ENCODE measurements around the gene ZFP90.
"Not testable (repeated sequence)": the region's sequence is repeated elsewhere in the genome, so short reads cannot be mapped to it uniquely, and the experiment has no call there.

Gene ZFP90

GRCh38 chr16:68538880-68539701 is at the start of gene ZFP90:
TSS of gene ZFP90 (plus strand) at chr16:68539291. CDS start at chr16:68539793, 502 bp downstream.
- peak; percentile 86 for DNase-seq (ENCODE audit: low spot score)

DNA sequence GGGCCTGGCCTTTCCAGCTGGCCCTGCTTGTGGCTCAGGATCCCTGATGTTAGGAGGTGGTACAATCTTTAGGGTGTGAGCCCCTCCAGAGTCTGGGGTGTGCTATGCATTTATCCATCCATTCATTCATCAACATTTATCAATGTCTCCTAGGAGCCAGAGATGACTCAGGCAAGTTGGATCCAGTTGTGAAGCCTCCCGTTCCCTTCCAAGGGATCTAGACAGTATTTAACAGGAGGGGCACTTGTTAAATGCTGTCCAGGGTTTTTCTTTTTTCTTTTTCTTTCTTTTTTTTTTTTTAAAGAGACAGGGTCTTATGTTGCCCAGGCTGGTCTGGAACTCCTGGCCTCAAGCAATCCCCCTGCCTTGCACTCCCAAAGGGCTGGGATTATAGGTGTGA is 48.7 kb upstream of the ZFP90 start:
- DNase-seq (ENCODE audit: low spot score): no peak

DNA sequence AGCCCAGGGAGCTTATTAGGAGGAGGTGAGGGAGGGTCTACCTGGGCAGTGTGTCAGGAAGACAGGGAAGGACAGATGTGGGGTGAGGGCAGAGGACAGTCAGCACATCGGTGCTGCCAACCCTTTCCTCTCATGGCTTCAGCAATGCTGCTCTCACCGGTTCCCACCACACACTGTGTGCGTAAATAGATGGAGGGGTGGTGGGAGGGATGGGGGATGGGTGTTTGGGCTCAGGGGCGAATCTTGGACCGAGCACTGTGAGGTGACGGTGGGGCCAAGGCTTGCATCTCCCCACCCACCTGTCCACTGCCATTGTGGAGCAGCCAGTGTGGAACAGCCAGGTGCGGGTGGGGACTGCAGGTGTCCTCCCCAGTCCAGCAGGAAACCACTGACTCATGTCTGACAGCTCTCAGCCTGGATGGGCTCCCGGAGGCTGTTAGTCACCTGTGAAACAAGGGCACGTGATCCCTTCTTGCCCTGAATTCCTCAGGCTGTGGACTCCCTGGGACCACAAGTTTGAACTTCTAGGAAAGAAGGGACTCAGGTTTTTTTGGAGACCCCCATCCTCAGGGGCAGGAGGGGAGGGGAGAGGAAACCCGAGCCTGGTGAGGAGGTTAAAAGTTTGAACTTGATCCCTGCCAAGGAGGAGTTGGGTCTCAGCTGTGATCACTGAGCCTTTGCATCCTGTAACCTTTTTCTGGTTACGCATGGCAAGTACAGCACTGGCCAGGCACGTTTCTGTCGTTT is 48.1 kb upstream of the ZFP90 start:
- DNase-seq (ENCODE audit: low spot score): no peak

DNA sequence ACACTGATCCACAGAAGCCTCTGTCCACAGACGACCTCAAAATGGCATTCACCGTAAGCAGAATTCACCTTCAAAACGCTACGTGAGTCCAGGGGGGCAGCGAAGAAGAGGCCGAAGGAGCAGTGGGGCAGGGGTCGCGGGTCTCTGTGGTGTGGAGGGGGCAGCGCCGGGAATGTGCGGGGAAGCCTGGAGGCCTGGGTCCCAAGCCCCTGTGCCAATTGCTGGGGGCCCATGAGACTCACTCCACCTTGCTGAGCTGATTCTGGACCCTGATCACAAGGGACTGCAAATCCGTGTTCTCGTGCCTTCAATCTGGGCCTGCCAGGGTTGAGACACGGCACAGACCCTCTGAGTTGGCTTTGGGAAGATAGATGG is 47.5 kb upstream of the ZFP90 start:
- DNase-seq (ENCODE audit: low spot score): no peak

DNA sequence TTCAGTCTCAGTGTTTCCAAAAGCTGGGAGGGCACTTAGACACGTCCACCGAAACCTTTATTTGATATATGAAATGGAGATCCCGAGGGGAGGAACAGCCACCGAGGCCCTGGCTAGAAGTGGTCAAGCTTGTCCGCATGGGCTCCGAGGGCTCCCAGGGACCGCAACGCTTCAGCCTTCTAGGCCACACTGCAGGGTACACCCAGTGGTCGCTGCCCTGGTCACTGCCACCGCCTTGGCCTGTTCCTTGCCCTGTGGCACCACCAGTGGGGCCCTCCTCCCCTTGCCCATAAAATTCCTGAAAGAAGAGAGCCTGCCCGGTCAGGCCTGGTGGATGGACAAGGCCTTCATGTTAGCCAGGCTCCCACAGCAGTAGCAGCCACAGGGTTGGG is 46.9 kb upstream of the ZFP90 start:
- DNase-seq (ENCODE audit: low spot score): no peak

DNA sequence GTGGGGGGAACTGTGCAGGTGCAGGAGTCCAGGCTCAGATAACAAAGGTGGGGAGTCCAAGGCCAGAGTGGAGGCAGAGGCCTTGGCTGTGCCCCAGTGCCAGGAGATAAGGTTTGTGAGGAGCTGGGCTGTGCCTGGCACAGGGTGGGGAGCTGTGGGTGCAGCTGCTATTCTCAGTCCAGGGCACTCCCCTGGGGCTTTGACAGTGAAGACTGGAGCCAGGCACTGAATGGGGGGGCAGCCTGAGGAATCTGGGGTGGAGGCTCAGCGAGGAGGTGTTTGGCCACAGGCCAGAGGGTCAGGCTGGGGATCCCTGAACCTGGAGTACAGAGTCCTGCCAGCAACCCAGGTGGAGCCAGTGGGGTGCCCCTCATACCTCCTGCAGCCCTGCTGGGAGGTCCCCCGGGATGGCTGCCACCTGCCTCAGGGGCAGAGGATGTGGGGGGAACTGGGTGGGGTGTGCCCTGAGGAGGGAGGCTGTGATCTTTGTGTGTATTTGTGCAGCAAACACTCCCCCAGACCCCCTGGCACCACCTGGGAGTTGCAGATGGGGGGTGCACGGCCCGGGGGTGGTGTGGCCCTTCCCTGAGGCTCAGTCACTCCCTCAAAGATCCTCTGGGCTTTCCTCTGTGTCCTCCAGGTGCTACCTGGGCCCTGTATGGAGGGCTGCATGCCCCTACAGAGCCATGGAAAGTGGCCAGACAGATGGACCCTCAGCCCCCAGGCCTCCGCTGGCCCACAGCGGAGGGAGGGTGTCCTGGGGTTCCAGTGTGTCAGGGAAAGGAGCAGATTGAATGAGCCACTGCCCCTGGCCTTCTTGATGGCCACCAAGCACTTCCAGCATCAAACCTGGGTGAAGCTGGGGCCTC is 46.3 kb upstream of the ZFP90 start:
- DNase-seq (ENCODE audit: low spot score): no peak

DNA sequence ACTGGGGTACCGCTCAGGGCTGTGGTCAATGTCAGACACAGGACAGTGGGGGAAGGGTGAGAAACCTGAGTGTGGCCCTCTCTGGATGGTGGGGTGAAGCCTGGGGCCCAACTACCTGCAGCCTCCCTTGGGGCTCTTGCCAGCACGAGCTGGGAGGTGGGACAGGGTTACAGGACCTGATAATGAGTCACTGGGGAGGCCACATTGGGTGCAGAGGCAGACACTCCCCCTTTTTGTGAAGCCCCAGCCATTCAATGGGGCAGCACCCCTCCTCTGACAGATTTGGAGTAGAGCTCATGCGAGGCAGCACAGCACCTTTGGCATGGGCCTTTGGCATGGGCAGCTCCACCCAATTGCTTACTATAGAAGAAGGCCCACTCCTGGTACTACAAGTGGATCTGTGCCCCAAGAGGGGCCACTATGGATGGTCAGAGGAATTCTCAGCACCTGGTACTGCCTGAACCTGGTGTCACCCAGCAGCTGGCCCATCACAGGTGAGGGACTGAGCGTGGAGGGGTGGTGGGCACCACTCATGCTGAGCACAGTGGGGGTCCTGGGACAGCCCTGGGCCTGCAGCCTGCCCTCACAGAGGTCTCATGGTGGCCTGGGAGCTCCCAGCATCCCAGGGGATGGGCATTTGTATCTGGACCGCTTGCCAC is 45.5 kb upstream of the ZFP90 start:
- no peak for DNase-seq (ENCODE audit: low spot score)

DNA sequence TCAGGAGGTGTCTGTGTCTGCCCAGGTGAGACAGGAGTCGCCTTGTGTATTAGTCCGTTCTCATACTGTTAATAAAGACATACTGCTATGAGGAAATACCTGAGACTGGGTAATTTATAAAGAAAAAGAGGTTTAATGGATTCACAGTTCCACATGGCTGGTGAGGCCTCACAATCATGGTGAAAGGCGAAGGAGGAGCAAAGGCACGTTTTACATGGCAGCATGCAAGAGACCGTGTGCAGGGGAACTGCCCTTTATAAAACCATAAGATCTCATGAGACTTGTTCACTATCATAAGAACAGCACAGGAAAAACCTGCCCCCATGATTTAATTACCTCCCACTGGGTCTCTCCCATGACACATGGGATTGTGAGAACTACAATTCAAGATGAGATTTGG is 44.8 kb upstream of the ZFP90 start:
- not testable (repeated sequence) for DNase-seq (ENCODE audit: low spot score)

GRCh38 chr16:68496689-68497088 is 42.4 kb upstream of the ZFP90 start:
- DNase-seq (ENCODE audit: low spot score): no peak

- no peak for DNase-seq (ENCODE audit: low spot score)
These were observed 40.1 kb upstream of the ZFP90 start for GRCh38 chr16:68499006-68499405.

DNA sequence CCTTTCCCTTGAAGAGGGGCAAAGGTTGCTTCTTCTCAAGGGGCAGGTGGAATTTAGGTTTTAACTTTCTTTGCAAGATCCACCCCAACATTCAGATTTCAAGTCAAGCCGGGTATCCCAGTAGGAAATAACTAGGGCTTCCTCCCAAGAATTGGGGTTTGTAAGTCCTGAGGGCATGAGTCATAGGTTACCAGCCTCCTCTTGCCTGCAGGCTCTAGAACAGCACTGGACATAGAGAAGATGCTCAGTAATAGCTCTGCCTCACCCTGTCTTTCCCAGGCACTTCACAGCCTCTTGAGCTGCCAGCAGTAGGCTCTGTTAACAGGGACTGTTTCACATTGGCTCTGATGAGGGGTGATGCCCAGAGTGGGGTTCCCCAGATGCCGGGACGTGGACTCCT is 35.8 kb upstream of the ZFP90 start:
- DNase-seq (ENCODE audit: low spot score): no peak

DNA sequence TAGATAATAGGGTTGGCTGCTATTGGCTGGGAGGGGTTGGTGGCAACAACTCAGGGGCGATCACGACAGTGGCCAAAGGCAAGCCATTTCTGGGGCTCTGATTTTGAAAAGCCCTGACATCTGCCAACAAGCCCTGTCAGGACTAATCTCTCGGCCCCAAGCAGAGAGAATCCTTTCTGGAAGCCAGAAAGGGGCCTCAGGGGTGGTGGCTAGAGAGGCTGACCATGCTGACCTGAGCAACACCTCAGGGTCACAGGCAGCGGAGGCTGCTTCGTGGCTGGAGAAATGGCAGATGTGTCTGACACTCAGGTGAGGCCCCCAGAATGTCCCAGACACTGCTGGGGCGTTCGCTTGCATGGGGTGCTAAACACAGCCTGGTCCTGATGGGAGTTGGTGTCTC is 35.0 kb upstream of the ZFP90 start:
- no peak for DNase-seq (ENCODE audit: low spot score)

GRCh38 chr16:68506331-68507053 is 32.6 kb upstream of the ZFP90 start:
- DNase-seq (ENCODE audit: low spot score): peak; percentile 82

DNA sequence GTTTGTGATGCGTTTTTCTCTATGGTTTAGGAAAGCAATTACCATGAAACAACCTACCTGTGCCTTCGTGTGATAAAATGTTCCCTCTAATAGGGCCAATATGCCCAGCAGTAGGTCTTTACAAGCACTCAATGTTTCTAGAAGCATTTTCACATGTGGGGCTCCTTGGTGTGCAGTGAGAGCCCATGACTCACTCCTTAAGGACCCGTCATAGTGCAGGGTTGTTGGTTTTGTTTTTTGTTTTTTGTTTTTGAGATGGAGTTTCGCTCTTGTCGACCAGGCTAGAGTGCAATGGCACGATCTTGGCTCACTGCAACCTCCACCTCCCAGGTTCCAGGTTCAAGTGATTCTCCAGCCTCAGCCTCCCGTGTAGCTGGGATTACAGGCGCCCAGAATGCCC is 31.1 kb upstream of the ZFP90 start:
- DNase-seq (ENCODE audit: low spot score): no peak

DNA sequence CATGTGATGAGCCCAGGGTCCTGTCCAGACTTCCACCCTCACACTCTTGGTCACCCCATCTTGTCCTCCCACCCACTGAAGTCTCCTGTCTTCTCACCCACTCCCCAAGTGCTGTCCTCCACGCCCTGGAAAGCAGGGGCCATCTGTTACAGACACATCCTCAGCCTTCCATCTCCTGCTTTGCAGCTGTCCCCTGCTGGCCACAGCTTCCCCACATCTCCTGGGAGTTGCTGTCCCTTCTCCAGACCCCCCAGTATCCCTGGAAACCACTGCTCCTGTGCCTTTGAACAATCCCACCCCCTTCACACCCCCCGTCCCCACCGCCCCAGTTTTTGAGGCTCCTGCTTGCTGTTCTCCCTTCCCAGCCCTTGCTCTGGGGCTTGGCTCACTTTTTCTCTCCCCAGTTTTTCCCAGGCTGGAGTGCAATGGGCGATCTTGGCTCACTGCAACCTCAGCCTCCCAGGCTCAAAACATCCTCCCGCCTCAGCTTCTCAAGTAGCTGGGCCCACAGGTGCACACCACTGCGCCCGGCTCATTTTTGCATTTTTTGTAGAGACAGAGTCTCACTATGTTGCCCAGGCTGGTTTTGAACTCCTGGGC is 30.4 kb upstream of the ZFP90 start:
- DNase-seq (ENCODE audit: low spot score): no peak

DNA sequence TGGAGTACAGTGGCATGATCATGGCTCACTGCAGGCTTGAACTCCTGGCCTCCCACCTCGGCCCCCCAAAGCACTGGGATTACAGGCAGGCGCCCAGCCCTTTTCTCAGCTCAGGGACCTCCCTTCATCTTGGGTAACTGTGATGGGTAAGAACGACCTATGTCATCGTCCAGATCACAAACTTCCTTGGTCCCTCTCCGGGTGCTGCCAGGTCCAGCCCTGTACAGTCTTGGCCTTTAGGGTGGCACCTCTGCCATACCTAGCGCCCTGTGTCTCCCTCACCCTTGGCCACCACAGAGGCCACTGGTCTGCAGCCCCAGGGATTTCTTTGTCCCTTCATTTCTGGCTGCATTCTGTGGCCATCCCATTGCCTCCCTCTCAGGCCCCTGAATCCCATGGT is 29.7 kb upstream of the ZFP90 start:
- DNase-seq (ENCODE audit: low spot score): no peak

GRCh38 chr16:68510775-68511174 is 28.3 kb upstream of the ZFP90 start:
- no peak for DNase-seq (ENCODE audit: low spot score)

DNA sequence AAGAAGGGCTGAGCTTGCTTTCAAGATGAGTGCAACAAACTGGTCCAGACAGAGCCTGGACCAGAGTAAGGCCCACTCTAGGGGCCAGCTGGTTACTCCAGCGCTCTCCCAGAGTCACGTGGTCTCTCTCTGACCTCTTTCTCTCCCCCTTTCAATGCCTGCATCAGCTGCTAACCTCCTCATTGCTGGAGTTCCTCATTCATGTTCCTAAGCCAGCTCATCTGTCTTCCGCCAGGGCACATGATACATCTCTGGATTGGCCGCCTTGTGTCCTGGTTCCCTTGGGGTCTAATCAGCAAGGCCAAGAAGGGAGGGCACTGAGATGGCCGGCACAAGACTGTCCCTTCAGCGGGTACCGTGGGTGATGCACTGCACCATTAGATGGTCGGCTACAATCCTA is 26.9 kb upstream of the ZFP90 start:
- no peak for DNase-seq (ENCODE audit: low spot score)

GRCh38 chr16:68512742-68513141 is 26.3 kb upstream of the ZFP90 start:
- no peak for DNase-seq (ENCODE audit: low spot score)

GRCh38 chr16:68514511-68514910 is 24.6 kb upstream of the ZFP90 start:
- DNase-seq (ENCODE audit: low spot score): no peak

- no peak for DNase-seq (ENCODE audit: low spot score)
These were observed 21.4 kb upstream of the ZFP90 start for GRCh38 chr16:68517606-68518166.
